NCI-H446 treated with DMSO at 0.1 percent for 48 hours (cell line): ENCODE measurements around the gene PGLYRP3.

ENCODE experiments used
- DNase-seq: peaks from one replicate; lab custom pipeline; 2025; lab: John Stamatoyannopoulos, UW

PGLYRP3 gene

DNA sequence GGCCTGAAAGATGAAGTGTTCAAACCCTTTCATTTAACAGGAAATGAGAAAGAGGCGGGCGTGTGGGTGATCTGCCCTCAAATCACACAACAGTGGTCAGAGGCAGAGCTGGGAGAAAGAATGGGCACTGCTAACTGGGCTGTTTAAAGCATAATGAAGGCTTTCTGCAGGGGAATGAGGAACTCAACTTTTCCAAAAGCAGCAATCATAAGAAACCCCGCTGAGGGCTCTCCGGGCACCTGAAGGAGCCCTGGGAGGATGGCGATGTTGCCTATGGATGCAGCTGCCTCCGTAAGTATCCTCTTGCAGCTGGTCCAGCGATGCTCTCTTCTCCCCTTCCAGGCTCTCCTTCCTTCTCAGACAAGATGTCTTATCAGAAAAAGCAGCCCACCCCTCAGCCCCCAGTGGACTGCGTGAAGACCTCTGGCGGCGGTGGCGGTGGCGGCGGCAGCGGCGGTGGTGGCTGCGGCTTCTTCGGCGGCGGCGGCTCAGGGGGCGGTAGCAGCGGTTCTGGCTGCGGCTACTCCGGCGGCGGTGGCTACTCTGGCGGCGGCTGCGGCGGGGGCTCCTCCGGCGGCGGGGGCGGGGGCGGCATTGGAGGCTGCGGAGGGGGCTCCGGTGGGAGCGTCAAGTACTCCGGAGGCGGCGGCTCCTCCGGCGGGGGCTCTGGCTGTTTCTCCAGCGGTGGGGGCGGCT lies 52.0 kb downstream of the PGLYRP3 start:
- no peak for DNase-seq

DNA sequence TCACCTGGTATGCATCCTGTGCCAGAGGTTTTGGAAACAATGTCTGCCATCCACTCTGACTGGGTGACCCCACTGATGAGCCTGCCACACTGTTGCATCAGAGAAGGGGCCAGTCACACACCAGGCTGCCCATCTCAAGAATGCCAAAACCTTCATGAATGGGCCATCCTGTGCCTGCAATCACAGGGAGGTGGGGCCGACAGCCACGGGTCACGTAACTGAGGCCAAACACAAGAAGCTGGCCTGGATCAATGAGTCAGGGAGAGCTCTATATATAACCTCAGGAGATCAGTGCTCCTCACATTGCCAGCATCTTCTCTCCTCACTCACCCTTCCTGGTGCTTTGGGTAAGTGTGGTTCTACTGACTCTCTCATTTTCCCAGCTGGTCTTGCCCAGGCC lies 53.4 kb downstream of the PGLYRP3 start, which contains the start of gene LORICRIN:
TSS of gene LORICRIN (plus strand) at position 301 of the 400 bp plus-strand sequence. CDS start 1,263 bp downstream, outside the sequence.
- no peak for DNase-seq

DNA sequence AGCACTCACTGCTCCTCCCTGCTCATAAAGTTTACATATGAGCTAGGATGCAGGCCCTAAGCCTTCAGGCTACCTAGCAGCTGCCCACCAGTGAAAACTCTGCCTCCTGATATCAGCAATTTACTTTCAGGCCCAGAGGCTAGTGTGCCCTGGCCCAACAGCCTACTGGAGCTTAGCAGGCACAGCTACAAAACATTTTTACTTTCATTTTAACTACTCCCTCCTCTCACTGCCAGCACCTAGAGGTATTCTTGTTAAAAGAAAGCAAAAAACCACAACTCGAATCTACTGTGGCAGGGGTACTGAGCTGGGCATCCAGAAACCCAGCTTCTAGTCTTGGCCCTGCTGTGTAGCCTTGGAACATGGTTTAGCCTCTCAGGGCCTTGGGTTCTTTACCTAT lies 59.1 kb downstream of the PGLYRP3 start:
- no peak for DNase-seq

DNA sequence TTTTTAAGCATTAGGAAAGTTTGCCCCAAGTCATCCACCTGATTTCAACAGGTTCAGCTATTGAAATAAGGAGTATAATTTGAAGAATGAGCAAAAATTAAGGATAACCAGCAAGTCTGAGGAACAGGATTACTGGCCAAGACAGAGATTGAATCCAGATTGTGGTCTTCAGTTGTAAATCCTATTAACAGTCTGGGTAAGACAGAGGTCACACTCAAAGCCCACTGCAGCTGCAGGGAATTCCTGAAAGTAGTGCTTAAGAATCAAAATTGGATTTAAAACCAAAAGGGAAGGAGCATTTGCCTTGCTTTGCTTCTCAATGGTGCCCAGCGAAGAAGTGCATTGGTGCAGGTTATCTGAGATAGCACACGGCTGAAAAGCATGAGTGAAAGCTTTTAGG lies 59.7 kb downstream of the PGLYRP3 start:
- no peak for DNase-seq

DNA sequence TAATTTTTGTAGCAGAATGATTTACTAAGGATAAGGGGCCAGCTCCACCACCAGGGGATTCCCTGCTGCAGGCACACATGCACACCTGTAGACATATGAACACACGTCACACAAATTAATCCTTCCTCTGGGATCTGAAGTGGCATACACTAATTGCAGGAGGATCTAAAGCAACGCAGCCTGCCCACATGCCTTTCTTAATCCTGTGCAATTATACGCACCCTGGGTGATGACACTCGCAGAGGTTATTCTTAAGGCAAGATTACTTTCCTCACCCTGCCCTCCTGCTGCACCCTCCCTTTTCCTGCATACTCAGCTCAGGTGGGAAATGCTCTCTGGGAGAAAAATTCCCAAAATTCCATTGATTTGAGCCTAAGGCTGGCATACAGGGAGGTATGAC lies 60.8 kb downstream of the PGLYRP3 start:
- DNase-seq = no peak

DNA sequence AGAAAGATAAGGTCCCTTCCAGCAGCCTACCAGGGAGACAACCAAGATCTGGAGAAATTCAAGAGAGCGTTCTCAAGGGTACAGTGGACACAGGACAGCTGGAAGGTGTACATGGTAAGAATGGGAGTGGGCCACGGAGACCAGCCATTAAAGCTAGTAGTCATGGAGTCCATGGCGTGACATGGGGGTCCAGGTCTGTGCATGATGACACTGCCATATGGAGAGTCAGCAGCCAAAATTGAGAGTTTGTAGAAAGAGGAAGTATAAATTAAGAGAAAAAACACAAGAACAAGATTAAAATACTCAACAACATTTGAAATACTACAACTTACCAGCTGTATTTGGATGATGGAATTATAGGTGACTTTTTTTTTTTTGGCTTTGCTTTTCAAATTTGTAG lies 61.2 kb downstream of the PGLYRP3 start:
- DNase-seq = no peak

DNA sequence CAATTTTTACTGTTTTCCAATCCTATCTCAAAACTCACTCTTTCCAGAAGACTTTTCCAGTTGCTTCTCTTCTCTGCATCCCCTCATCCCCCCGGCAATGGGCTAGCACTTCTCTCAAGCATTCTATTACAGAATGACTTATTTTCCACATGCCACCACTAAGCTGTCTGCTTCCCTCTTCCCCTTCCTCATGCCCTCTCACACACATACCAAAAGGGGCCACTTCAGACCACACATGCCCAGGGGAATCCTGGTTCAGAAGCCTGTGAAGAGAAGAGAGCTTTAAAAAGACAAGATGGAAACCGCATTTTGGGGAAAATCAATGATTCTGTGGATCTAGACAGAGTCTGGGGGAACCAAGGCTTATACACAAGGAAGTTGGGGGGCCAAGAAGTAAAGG lies 61.7 kb downstream of the PGLYRP3 start:
- no peak for DNase-seq

DNA sequence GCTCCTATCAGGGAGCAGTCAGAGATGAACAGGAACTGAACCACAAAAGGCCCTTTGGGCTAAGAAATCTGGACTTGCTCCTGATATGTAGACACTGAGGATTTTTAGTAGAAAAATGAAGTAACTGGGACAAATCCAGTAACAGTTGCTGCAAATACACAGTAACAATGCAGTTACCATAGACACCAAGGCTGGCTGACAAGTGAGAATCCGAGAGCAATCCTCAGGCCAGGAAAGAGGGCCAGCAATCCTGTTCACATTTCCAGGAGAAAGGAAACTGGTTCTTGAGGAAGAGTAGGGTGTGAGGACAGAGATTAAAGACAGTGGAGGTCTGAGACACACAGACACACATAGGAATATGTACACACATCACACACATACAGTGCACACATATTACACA lies 62.6 kb downstream of the PGLYRP3 start:
- no peak for DNase-seq

DNA sequence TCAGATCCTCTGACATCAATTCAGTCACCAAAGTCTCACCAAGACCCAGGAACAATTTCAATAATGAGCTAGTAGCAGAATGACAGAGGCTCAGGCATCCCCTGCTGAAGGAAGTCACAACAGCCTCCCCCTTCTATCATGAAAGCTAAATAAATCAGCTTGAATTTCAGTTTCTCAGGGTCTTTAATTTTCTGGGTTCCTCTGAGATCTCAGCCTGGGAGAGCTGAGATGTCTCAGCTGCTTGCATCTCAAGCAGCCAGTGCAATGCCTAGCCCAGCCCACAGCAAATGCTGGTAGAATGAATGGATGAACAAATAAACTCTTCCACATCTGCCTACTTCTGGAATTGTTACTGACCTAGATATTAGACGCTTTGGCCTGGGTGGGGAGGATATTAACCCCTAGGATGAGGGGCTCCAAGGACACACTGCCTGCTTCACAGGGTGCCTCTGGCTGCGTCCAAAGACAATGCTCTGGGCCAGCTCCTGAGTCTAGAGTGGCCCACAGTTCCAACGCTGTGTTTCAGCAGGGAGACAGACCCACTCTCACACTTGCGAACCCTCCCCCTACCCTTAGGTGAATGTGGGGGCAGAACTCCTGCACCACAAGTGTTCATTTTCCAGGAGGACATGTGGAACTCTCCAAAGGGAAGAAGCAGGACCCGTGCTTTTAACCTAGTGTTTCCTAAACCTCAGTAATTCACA lies 64.4 kb downstream of the PGLYRP3 start:
- DNase-seq = no peak
